SK-N-MC (cell line): Measurements from ENCODE around the gene LDLRAD2.

Source experiments
- EZH2 ChIP-seq: fragments of 200-600 bp; sonication (generic); IDR thresholded peaks from one replicate; pipeline ENCODE4 v1.6.1; 2017; ENCODE audit warnings: antibody characterized with exemption
- POLR2AphosphoS5 ChIP-seq: IDR thresholded peaks from 2 replicates; pipeline ENCODE4 v1.6.1; 2012; ENCODE audit warnings: mild to moderate bottlenecking, low read depth, low read length, borderline replicate concordance

DNA sequence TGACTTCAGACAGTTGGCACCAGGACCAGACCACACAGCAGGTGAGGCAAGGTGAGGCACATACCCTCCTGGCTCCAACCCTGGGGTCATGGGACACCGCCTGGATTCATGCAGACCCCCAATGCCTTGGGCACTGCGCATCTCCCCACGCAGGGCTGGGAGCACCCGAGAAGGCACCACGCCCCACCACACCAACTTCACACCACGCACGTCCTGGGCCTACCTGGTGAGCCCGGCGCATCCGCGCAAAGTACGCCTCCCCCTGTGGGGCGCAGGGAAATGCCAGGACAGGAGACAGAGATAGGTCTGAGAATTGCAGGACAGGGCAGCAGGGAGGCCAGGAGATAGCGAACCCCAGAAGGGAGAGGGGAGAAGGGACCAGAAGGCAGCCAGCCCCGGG, 58.5 kb downstream of the LDLRAD2 start:
- TF ChIP-seq POLR2AphosphoS5 = no peak
- TF ChIP-seq EZH2 = no peak
